Adipocyte (in vitro differentiated cells): ENCODE measurements around the gene RASGEF1C.

Experiments
- DNase-seq: peaks from one replicate; pipeline ENCODE4 v3.0.0-alpha.2; 2015; ENCODE audit warnings: low read depth
- H3K27me3 ChIP-seq: replicated peaks from 2 replicates; pipeline ENCODE4 v1.7.0; 2013; ENCODE audit warnings: mild to moderate bottlenecking, low read length, moderate library complexity; ENCODE audit not compliant: control insufficient read depth, insufficient read depth
- H3K36me3 ChIP-seq: 2 replicates; pipeline ENCODE4 v1.7.0; 2013; ENCODE audit warnings: low read length, mild to moderate bottlenecking, moderate library complexity; ENCODE audit not compliant: control insufficient read depth, insufficient read depth, severe bottlenecking
- H3K4me1 ChIP-seq: 2 replicates; pipeline ENCODE4 v1.7.0; 2013; ENCODE audit warnings: mild to moderate bottlenecking, low read length, moderate library complexity; ENCODE audit not compliant: control insufficient read depth, insufficient read depth
- H3K4me3 ChIP-seq: 2 replicates; pipeline ENCODE4 v1.7.0; 2013; ENCODE audit warnings: mild to moderate bottlenecking, low read length, moderate library complexity
- H3K9ac ChIP-seq: 2 replicates; pipeline ENCODE4 v1.7.0; 2013; ENCODE audit warnings: mild to moderate bottlenecking, low read length, moderate library complexity
- H3K9me3 ChIP-seq: 2 replicates; pipeline ENCODE4 v1.7.0; 2013; ENCODE audit warnings: mild to moderate bottlenecking, low read length, moderate library complexity; ENCODE audit not compliant: control insufficient read depth

The RASGEF1C gene

GRCh38 chr5:180154821-180155364 lies 54.1 kb downstream of the RASGEF1C start:
- Histone ChIP-seq H3K9ac (no peak overlapping the region), H3K4me3 (no peak overlapping the region), H3K9me3 (peaks cover 21% of the 10 kb centered on the region), H3K27me3 (peaks cover 17% of the 10 kb centered on the region), H3K36me3 (no peaks in the 10 kb centered on the region), H3K4me1 (no peaks in the 10 kb centered on the region)
- no peak for DNase-seq

GRCh38 chr5:180153991-180154390 lies 55.0 kb downstream of the RASGEF1C start:
- no peak for DNase-seq
- peaks cover 24% of the 10 kb centered on the region for H3K9me3 ChIP-seq

GRCh38 chr5:180153099-180153498 lies 55.9 kb downstream of the RASGEF1C start:
- Histone ChIP-seq H3K36me3 (no peaks in the 10 kb centered on the region), H3K9ac (no peak overlapping the region), H3K4me3 (no peak overlapping the region), H3K9me3 (peaks cover 25% of the 10 kb centered on the region), H3K4me1 (no peaks in the 10 kb centered on the region), H3K27me3 (peaks cover 11% of the 10 kb centered on the region)
- DNase-seq: no peak

More at GRCh38 chr5:180153991-180154390, 55.0 kb downstream of the RASGEF1C start:
- Histone ChIP-seq H3K4me3 (no peak overlapping the region), H3K4me1 (no peaks in the 10 kb centered on the region), H3K27me3 (peaks cover 11% of the 10 kb centered on the region), H3K36me3 (no peaks in the 10 kb centered on the region), H3K9ac (no peak overlapping the region)

- Histone ChIP-seq H3K4me3 (no peak overlapping the region), H3K27me3 (peaks cover 40% of the 10 kb centered on the region), H3K9ac (no peak overlapping the region), H3K36me3 (no peaks in the 10 kb centered on the region), H3K4me1 (no peaks in the 10 kb centered on the region), H3K9me3 (peaks cover 25% of the 10 kb centered on the region)
- no peak for DNase-seq
These were observed 65.2 kb downstream of the RASGEF1C start for GRCh38 chr5:180143656-180144364.

GRCh38 chr5:180142824-180143610 lies 66.0 kb downstream of the RASGEF1C start:
- no peak for DNase-seq

GRCh38 chr5:180142021-180142765 lies 66.8 kb downstream of the RASGEF1C start:
- no peak for DNase-seq
- H3K4me3 ChIP-seq: no peak overlapping the region
- H3K27me3 ChIP-seq: peaks cover 54% of the 10 kb centered on the region

More at GRCh38 chr5:180142824-180143610, 66.0 kb downstream of the RASGEF1C start:
- H3K4me3 ChIP-seq: no peak overlapping the region
- H3K36me3 ChIP-seq: no peaks in the 10 kb centered on the region
- no peaks in the 10 kb centered on the region for H3K4me1 ChIP-seq
- H3K9ac ChIP-seq: no peak overlapping the region
- H3K9me3 ChIP-seq: peaks cover 22% of the 10 kb centered on the region
- H3K27me3 ChIP-seq: peaks cover 48% of the 10 kb centered on the region

GRCh38 chr5:180141068-180141660 lies 67.8 kb downstream of the RASGEF1C start:
- H3K27me3 ChIP-seq: peaks cover 54% of the 10 kb centered on the region
- H3K4me1 ChIP-seq: no peaks in the 10 kb centered on the region
- no peak overlapping the region for H3K9ac ChIP-seq
- DNase-seq: no peak
- no peaks in the 10 kb centered on the region for H3K36me3 ChIP-seq
- peaks cover 5% of the 10 kb centered on the region for H3K9me3 ChIP-seq
- H3K4me3 ChIP-seq: no peak overlapping the region

More at GRCh38 chr5:180142021-180142765, 66.8 kb downstream of the RASGEF1C start:
- no peaks in the 10 kb centered on the region for H3K4me1 ChIP-seq
- no peak overlapping the region for H3K9ac ChIP-seq
- no peaks in the 10 kb centered on the region for H3K36me3 ChIP-seq
- H3K9me3 ChIP-seq: peaks cover 15% of the 10 kb centered on the region

GRCh38 chr5:180140571-180140970 lies 68.4 kb downstream of the RASGEF1C start:
- Histone ChIP-seq H3K9ac (no peak overlapping the region), H3K27me3 (peaks cover 54% of the 10 kb centered on the region), H3K36me3 (no peaks in the 10 kb centered on the region), H3K4me3 (no peak overlapping the region), H3K9me3 (no peaks in the 10 kb centered on the region), H3K4me1 (no peaks in the 10 kb centered on the region)
- DNase-seq: no peak

- H3K27me3 ChIP-seq: peaks cover 54% of the 10 kb centered on the region
- H3K9ac ChIP-seq: no peak overlapping the region
- no peak for DNase-seq
- H3K4me3 ChIP-seq: no peak overlapping the region
- H3K9me3 ChIP-seq: no peaks in the 10 kb centered on the region
- H3K4me1 ChIP-seq: no peaks in the 10 kb centered on the region
- H3K36me3 ChIP-seq: no peaks in the 10 kb centered on the region
These were observed 68.9 kb downstream of the RASGEF1C start for GRCh38 chr5:180140079-180140554.

GRCh38 chr5:180139731-180140055 lies 69.3 kb downstream of the RASGEF1C start:
- H3K4me1 ChIP-seq: no peaks in the 10 kb centered on the region
- no peak overlapping the region for H3K4me3 ChIP-seq
- no peak overlapping the region for H3K9ac ChIP-seq
- H3K36me3 ChIP-seq: no peaks in the 10 kb centered on the region
- no peak for DNase-seq
- H3K27me3 ChIP-seq: peaks cover 54% of the 10 kb centered on the region
- no peaks in the 10 kb centered on the region for H3K9me3 ChIP-seq
